ENCODE measurements around the gene MGAT4B. TPM values are rescaled to one million over a fixed set of nuclear protein-coding genes. Genes with fewer than 3 reads are reported as not detected.
A peak's percentile ranks its signal among the peaks of the same experiment; 100 is the strongest.

The MGAT4B gene
- total and polyA plus RNA-seq, 2 of the 4 experiments (the other 2 are of a cell fraction): 73.7 to 155 TPM

DNA sequence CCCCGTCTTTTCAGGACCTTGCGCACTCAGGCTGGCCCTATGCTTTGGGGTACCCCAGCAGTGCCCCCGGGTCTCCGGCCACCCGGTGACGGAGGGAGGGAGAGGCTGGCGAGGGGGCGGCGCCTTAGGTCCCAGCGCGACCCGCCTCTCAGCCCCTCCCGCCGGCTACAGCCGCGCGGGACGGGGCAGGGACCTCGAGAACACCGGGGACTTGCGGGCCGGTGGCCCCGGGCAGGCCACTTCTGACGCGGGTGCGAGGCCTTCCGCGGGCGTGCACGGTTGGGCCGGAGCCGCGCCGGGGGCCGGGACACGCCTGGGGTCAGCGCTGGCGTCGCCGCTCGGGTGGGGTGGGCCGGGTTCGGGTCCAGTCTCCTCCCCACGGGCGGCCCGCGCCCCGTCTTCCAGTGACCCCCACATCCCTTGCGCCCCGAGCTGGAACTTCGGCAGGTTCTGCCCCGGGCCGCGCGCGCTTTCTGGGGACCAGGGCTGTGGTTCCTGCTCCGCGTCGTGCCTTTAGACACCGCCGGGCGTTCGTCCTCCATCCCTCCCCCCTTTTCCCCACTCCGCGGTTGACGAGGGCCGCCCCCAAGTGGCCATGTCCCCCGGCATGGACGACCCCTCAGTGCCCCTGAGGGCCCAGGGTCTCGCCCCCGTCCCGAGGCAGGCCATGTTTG, 10.3 kb upstream of the MGAT4B start:
- Histone ChIP-seq H2BK15ac (ENCODE audit: low read depth, low read length) (no peak overlapping the region; the same call in 2 of the 3 replicates), H3K23ac (ENCODE audit: low read depth, low read length) (no peak overlapping the region), H3K36me3 (ENCODE audit: control insufficient read depth, insufficient read depth, low read length) (peaks cover 17% of the 10 kb centered on the region), H3K27me3 (ENCODE audit: control insufficient read depth, insufficient read depth, low read length) (no peaks in the 10 kb centered on the region), H2AK9ac (replicated peaks; ENCODE audit: low read depth, low read length, poor library complexity) (peak overlapping the region; percentile 2), H3K14ac (replicated peaks; ENCODE audit: low read depth, low read length) (no peak overlapping the region), H2BK120ac (ENCODE audit: low read depth, low read length) (no peak overlapping the region), H3K4ac (ENCODE audit: low read depth, low read length) (no peak overlapping the region), H3K4me3 (ENCODE audit: insufficient read depth, low read depth, low read length) (no peak overlapping the region), H3K56ac (ENCODE audit: extremely low read depth, insufficient read depth, low read length) (no peak overlapping the region), H3K9me1 (ENCODE audit: insufficient read depth, low read length) (peaks cover 20% of the 10 kb centered on the region), H2AK5ac (ENCODE audit: low read depth, low read length) (no peak overlapping the region), H2AFZ (replicated peaks; ENCODE audit: low read length, poor library complexity) (peak overlapping the region; percentile 5), H3K4me2 (ENCODE audit: low read depth, low read length) (no peak overlapping the region), H2BK5ac (ENCODE audit: low read depth, low read length, poor library complexity, severe bottlenecking) (no peak overlapping the region), H3K18ac (ENCODE audit: low read depth, low read length) (no peak overlapping the region; the same call in 1 of the 2 replicates), H4K91ac (ENCODE audit: insufficient read depth, low read depth, low read length) (no peak overlapping the region), H4K5ac (ENCODE audit: low read depth, low read length) (no peak overlapping the region), H4K20me1 (ENCODE audit: insufficient read depth, low read length) (peaks cover 13% of the 10 kb centered on the region), H4K8ac (ENCODE audit: low read depth in 2 of 2, low read length in 2 of 2) (no peak overlapping the region), H3K9ac (ENCODE audit: low read depth, low read length) (no peak overlapping the region), H3K9me3 (ENCODE audit: control insufficient read depth, insufficient read depth, low read length) (no peaks in the 10 kb centered on the region), H3K27ac (ENCODE audit: insufficient read depth, low read length) (no peak overlapping the region), H3K4me1 (ENCODE audit: control insufficient read depth, insufficient read depth, low read length) (peaks cover 21% of the 10 kb centered on the region), H2BK20ac (ENCODE audit: low read depth, low read length) (no peak overlapping the region), H3K79me1 (ENCODE audit: low read depth in 1 of 2, low read length in 2 of 2) (peaks cover 4 to 23% of the 10 kb centered on the region in 2 experiments)
- BruUV-seq (replicated peaks): no TSS peak
- TF ChIP-seq, protein P1, sequence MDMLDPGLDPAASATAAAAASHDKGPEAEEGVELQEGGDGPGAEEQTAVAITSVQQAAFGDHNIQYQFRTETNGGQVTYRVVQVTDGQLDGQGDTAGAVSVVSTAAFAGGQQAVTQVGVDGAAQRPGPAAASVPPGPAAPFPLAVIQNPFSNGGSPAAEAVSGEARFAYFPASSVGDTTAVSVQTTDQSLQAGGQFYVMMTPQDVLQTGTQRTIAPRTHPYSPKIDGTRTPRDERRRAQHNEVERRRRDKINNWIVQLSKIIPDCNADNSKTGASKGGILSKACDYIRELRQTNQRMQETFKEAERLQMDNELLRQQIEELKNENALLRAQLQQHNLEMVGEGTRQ (IDR thresholded peaks at IDR 0.05; ENCODE audit: low read depth, low read length): no peak
- TF ChIP-seq MAFK (IDR thresholded peaks at IDR 0.05; ENCODE audit: low read depth, low read length) (no peak), RFX5 (IDR thresholded peaks at IDR 0.05; ENCODE audit: low read depth, low read length) (no peak), NFE2L2 (IDR thresholded peaks at IDR 0.05; ENCODE audit: low read depth, low read length) (no peak), RCOR1 (IDR thresholded peaks at IDR 0.05; ENCODE audit: insufficient replicate concordance, low read length) (no peak), BHLHE40 (IDR thresholded peaks at IDR 0.05; ENCODE audit: low read depth, low read length) (no peak), MXI1 (IDR thresholded peaks at IDR 0.05; ENCODE audit: borderline replicate concordance, low read depth, low read length) (no peak), SMC3 (IDR thresholded peaks at IDR 0.05; ENCODE audit: low read depth, low read length) (no peak), MAZ (IDR thresholded peaks at IDR 0.05; ENCODE audit: borderline replicate concordance, low read depth, low read length) (no peak), CEBPB (IDR thresholded peaks at IDR 0.05; ENCODE audit: low read depth, low read length) (no peak), POLR2A (IDR thresholded peaks at IDR 0.05; ENCODE audit: low read depth, low read length) (no peak), CHD1 (IDR thresholded peaks at IDR 0.05; ENCODE audit: low read depth, low read length) (no peak), FOS (IDR thresholded peaks at IDR 0.05; ENCODE audit: low read depth, low read length) (no peak), RAD21 (IDR thresholded peaks at IDR 0.05; ENCODE audit: low read length) (no peak)
- TF ChIP-seq, protein P2, sequence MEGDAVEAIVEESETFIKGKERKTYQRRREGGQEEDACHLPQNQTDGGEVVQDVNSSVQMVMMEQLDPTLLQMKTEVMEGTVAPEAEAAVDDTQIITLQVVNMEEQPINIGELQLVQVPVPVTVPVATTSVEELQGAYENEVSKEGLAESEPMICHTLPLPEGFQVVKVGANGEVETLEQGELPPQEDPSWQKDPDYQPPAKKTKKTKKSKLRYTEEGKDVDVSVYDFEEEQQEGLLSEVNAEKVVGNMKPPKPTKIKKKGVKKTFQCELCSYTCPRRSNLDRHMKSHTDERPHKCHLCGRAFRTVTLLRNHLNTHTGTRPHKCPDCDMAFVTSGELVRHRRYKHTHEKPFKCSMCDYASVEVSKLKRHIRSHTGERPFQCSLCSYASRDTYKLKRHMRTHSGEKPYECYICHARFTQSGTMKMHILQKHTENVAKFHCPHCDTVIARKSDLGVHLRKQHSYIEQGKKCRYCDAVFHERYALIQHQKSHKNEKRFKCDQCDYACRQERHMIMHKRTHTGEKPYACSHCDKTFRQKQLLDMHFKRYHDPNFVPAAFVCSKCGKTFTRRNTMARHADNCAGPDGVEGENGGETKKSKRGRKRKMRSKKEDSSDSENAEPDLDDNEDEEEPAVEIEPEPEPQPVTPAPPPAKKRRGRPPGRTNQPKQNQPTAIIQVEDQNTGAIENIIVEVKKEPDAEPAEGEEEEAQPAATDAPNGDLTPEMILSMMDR (conservative IDR thresholded peaks at IDR 0.05; ENCODE audit: low read depth, low read length): no peak
- TF ChIP-seq, protein P3, sequence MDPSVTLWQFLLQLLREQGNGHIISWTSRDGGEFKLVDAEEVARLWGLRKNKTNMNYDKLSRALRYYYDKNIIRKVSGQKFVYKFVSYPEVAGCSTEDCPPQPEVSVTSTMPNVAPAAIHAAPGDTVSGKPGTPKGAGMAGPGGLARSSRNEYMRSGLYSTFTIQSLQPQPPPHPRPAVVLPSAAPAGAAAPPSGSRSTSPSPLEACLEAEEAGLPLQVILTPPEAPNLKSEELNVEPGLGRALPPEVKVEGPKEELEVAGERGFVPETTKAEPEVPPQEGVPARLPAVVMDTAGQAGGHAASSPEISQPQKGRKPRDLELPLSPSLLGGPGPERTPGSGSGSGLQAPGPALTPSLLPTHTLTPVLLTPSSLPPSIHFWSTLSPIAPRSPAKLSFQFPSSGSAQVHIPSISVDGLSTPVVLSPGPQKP (IDR thresholded peaks at IDR 0.05; ENCODE audit: borderline replicate concordance, low read depth, low read length): no peak
- intact Hi-C loops (cut with micrococcal nuclease) (no loop called here), in situ Hi-C loops (cut with MboI; ENCODE audit: low sequenced_read_pairs) (no loop called here), dilution Hi-C loops (cut with HindIII; ENCODE audit: low sequenced_read_pairs, unreplicated experiment) (no loop called here)
- ATAC-seq (ENCODE audit: low read depth) (no peak), DNase-seq (no peak)
- ChIA-PET POLR2A (ENCODE audit: unreplicated experiment) (no interaction called here), CTCF (no interaction called here)
- WGBS, 2 experiments (ENCODE audit: extremely low coverage in 2 of 2, insufficient read length in 1 of 2): 20% methylated on average over 30 of the region's 72 CpGs; no CpG with 5 or more reads in 1 of the 2 experiments

Data from IMR-90 (cell line).